Endodermal cell (in vitro differentiated cells): ENCODE results near the gene LRGUK. TPM values are rescaled to one million over a fixed set of nuclear protein-coding genes. Genes with fewer than 3 reads are reported as not detected.
A peak's percentile ranks its signal among the peaks of the same experiment; 100 is the strongest.
"Not testable (repeated sequence)": the region's sequence is repeated elsewhere in the genome, so short reads cannot be mapped to it uniquely, and the experiment has no call there.

Experiments used
- DNase-seq: peaks from one replicate; pipeline ENCODE4 v3.0.0-alpha.2; 2017
- H3K27ac ChIP-seq: 2 replicates; pipeline ENCODE4 v1.5.1; 2013; ENCODE audit warnings: mild to moderate bottlenecking, low read depth, low read length, moderate library complexity
- H3K27me3 ChIP-seq: 2 replicates; pipeline ENCODE4 v1.6.1; 2013; ENCODE audit warnings: mild to moderate bottlenecking, low read length, moderate library complexity; ENCODE audit not compliant: insufficient read depth, control insufficient read depth, poor library complexity, severe bottlenecking
- H3K36me3 ChIP-seq: 2 replicates; pipeline ENCODE4 v1.7.0; 2013; ENCODE audit warnings: mild to moderate bottlenecking, low read length, moderate library complexity; ENCODE audit not compliant: control insufficient read depth, insufficient read depth
- H3K4me1 ChIP-seq: one replicate; pipeline ENCODE4 v1.7.0; 2013; ENCODE audit warnings: low read length; ENCODE audit not compliant: control insufficient read depth, insufficient read depth
- H3K4me3 ChIP-seq: 2 replicates; pipeline ENCODE4 v1.5.1; 2013; ENCODE audit warnings: mild to moderate bottlenecking, low read length, moderate library complexity
- H3K9ac ChIP-seq: 2 replicates; pipeline ENCODE4 v1.6.1; 2013; ENCODE audit warnings: mild to moderate bottlenecking, low read length, moderate library complexity; ENCODE audit not compliant: poor library complexity, severe bottlenecking; ENCODE audit errors: extremely low read depth
- H3K9me3 ChIP-seq: 2 replicates; pipeline ENCODE4 v1.6.1; 2013; ENCODE audit warnings: mild to moderate bottlenecking, low read length, moderate library complexity; ENCODE audit not compliant: control insufficient read depth
- H3K27ac Mint-ChIP-seq: 2 replicates; pipeline ENCODE4 v1.8.0; 2020; ENCODE audit warnings: mixed read lengths
- H3K27me3 Mint-ChIP-seq: 2 replicates; pipeline ENCODE4 v1.8.0; 2021; ENCODE audit warnings: mild to moderate bottlenecking, mixed read lengths; ENCODE audit not compliant: insufficient read depth
- H3K36me3 Mint-ChIP-seq: 2 replicates; pipeline ENCODE4 v1.8.0; 2020; ENCODE audit warnings: low read depth, mixed read lengths
- H3K4me1 Mint-ChIP-seq: 2 replicates; pipeline ENCODE4 v1.8.0; 2020; ENCODE audit warnings: mixed read lengths
- H3K4me3 Mint-ChIP-seq: 2 replicates; pipeline ENCODE4 v1.8.0; 2020; ENCODE audit warnings: mild to moderate bottlenecking, moderate library complexity, mixed read lengths
- H3K9me3 Mint-ChIP-seq: 2 replicates; pipeline ENCODE4 v1.8.0; 2020; ENCODE audit warnings: mild to moderate bottlenecking, mixed read lengths
- WGBS, 2 experiments: methylation state at CpG; one replicate each; pipeline versions ENCODE4 v1.1.5 to v1.1.7; 2013; ENCODE audit warnings: missing lambda C conversion rate in 2 of 2, mixed read lengths in 1 of 2; ENCODE audit not compliant: insufficient coverage in 1 of 2, insufficient read length in 1 of 2; 5-methylcytosine and 5-hydroxymethylcytosine counted together
- total RNA-seq, 2 donors: library from RNA; stranded (reverse); fragmentation: NEBNext Ultra II Directional in 1 of 2; extraction: Animal tissue kit (Norgen Biotek cat#: 25700) in 1 of 2; gene quantifications; 2 replicates in 1 of 2; 3 replicates in 1 of 2; pipeline ENCODE4 v1.2.1, GENCODE V29; 2021
- TF ChIP-seq, protein P1 (sequence below): fragments of 200-600 bp; sonication (generic); conservative IDR thresholded peaks from 2 replicates; pipeline ENCODE4 v1.5.0; 2021; ENCODE audit warnings: antibody characterized with exemption, mild to moderate bottlenecking

The LRGUK gene
- total RNA-seq, 2 donors from 2014 or later: 0.89 to 1.3 TPM

DNA sequence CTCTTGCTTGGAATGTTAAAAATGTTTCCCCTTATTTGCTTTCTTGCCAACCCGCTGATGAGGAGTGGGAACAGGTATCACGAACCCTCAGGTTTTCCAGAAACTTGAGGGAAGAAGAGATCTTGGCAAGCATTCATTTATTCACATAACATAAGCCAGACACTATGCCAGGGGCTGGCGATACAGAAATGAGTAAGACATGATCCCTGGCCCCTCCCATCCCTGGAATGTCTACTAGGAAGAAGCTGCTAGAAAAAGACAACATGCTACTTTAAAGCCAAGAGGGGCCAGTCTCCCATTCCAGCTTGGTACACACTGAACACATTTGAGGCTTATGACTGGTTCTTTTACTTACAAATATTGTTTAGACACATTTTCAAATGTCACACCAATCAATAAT lies 163.1 kb downstream of the LRGUK start:
- H3K9me3 ChIP-seq: no peaks in the 10 kb centered on the region
- H3K9ac ChIP-seq: no peak overlapping the region
- no peak overlapping the region for H3K4me3 ChIP-seq
- no peak for DNase-seq
- no peak overlapping the region for H3K27ac ChIP-seq
- Mint-ChIP-seq H3K27me3 (no peaks in the 10 kb centered on the region), H3K36me3 (peaks cover 26% of the 10 kb centered on the region), H3K27ac (no peak overlapping the region), H3K4me1 (no peaks in the 10 kb centered on the region), H3K4me3 (no peak overlapping the region), H3K9me3 (no peaks in the 10 kb centered on the region)
- H3K36me3 ChIP-seq: peaks cover 13% of the 10 kb centered on the region
- H3K27me3 ChIP-seq: no peaks in the 10 kb centered on the region
- TF ChIP-seq, protein P1, sequence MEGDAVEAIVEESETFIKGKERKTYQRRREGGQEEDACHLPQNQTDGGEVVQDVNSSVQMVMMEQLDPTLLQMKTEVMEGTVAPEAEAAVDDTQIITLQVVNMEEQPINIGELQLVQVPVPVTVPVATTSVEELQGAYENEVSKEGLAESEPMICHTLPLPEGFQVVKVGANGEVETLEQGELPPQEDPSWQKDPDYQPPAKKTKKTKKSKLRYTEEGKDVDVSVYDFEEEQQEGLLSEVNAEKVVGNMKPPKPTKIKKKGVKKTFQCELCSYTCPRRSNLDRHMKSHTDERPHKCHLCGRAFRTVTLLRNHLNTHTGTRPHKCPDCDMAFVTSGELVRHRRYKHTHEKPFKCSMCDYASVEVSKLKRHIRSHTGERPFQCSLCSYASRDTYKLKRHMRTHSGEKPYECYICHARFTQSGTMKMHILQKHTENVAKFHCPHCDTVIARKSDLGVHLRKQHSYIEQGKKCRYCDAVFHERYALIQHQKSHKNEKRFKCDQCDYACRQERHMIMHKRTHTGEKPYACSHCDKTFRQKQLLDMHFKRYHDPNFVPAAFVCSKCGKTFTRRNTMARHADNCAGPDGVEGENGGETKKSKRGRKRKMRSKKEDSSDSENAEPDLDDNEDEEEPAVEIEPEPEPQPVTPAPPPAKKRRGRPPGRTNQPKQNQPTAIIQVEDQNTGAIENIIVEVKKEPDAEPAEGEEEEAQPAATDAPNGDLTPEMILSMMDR: no peak
- 95 to 96% methylated on average over 2 to 3 of the region's 3 CpGs for WGBS, 2 experiments
- H3K4me1 ChIP-seq: no peaks in the 10 kb centered on the region

GRCh38 chr7:134293002-134293740 lies 166.0 kb downstream of the LRGUK start:
- Histone ChIP-seq H3K4me1 (no peaks in the 10 kb centered on the region), H3K27ac (no peak overlapping the region), H3K27me3 (no peaks in the 10 kb centered on the region), H3K9me3 (no peaks in the 10 kb centered on the region), H3K36me3 (peaks cover 33% of the 10 kb centered on the region), H3K9ac (no peak overlapping the region), H3K4me3 (no peak overlapping the region)
- Mint-ChIP-seq H3K36me3 (peaks cover 46% of the 10 kb centered on the region), H3K4me3 (no peak overlapping the region), H3K9me3 (no peaks in the 10 kb centered on the region), H3K4me1 (no peaks in the 10 kb centered on the region), H3K27me3 (no peaks in the 10 kb centered on the region), H3K27ac (peak overlapping the region; percentile 25)
- TF ChIP-seq, protein P1: no peak
- DNase-seq: no peak
- WGBS, 2 experiments: 94 to 100% methylated on average over 6 to 12 of the region's 12 CpGs

DNA sequence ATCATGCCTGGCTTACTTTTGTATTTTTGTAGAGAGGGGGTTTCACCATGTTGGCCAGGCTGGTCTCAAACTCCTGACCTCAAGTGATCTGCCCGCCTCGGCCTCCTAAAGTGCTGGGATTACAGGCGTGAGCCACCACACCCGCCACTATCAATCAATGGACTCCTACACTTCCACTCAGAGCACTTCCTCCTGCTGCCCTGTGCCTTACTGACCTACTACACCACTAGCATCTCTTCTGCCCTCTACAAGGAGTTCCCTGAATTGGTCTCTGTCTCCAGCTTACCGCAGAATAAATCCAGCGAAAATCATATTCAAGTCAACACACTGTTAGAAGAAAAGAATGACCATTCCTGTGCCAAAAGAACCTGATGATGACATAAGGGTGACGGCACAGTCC lies 168.8 kb downstream of the LRGUK start:
- not testable (repeated sequence) for DNase-seq, H3K9me3 ChIP-seq, H3K9me3 Mint-ChIP-seq, H3K27ac Mint-ChIP-seq, H3K4me1 Mint-ChIP-seq, H3K4me1 ChIP-seq, H3K27me3 ChIP-seq, H3K27me3 Mint-ChIP-seq, H3K27ac ChIP-seq, H3K4me3 ChIP-seq, H3K9ac ChIP-seq, H3K4me3 Mint-ChIP-seq
- H3K36me3 Mint-ChIP-seq: peaks cover 59% of the 10 kb centered on the region
- H3K36me3 ChIP-seq: peaks cover 60% of the 10 kb centered on the region
- WGBS, 2 experiments: 83 to 91% methylated on average over 6 to 7 of the region's 7 CpGs

GRCh38 chr7:134297489-134297888 lies 170.3 kb downstream of the LRGUK start:
- H3K9me3 ChIP-seq: no peaks in the 10 kb centered on the region
- no peak overlapping the region for H3K9ac ChIP-seq
- no peaks in the 10 kb centered on the region for H3K27me3 ChIP-seq
- 98 to 100% methylated on average over 1 to 2 of the region's 2 CpGs for WGBS, 2 experiments
- H3K36me3 ChIP-seq: peaks cover 75% of the 10 kb centered on the region
- no peak for DNase-seq
- H3K4me1 ChIP-seq: no peaks in the 10 kb centered on the region
- H3K27me3 Mint-ChIP-seq: no peaks in the 10 kb centered on the region
- no peak overlapping the region for H3K27ac Mint-ChIP-seq
- H3K4me1 Mint-ChIP-seq: no peaks in the 10 kb centered on the region
- H3K4me3 ChIP-seq: no peak overlapping the region
- TF ChIP-seq, protein P1: no peak
- no peak overlapping the region for H3K4me3 Mint-ChIP-seq
- H3K27ac ChIP-seq: no peak overlapping the region
- peaks cover 56% of the 10 kb centered on the region for H3K36me3 Mint-ChIP-seq
- H3K9me3 Mint-ChIP-seq: no peaks in the 10 kb centered on the region
